ENCODE data around the gene PEAK1. TPM values are rescaled to one million over a fixed set of nuclear protein-coding genes. Genes with fewer than 3 reads are reported as not detected.
A peak's percentile ranks its signal among the peaks of the same experiment; 100 is the strongest.

The PEAK1 gene
- total RNA-seq, 1 experiment from 2014 or later = 58.7 TPM

DNA sequence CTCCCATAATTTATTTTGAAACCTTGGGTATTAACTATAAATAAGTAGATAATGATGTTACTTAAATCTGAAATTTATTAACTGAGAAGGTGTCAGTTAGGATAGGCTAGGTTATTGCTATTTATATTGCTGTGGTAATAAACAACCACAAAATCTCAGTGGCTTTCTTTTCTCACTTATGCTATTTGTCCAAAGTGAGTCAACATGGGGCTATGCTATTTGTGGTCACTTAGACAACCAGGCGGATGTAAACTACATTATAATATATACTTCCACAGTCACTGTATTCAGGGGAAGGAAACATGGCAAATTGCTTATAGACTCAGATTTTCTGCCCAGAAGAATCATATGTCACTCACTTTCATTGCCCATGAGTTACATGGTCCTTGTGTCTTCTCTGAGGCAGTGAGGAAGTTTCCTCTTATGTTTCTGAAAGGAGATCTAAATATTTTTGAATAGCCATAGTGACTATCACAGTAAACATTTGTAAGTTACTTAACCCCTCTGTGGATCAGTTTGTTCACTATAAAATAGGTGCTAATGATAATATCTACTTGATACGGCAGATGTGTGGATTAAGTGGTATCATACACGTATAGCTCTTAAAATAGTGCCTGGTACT, 20.6 kb upstream of the PEAK1 start:
- no TSS peak for BruUV-seq (replicated peaks)
- no peak for TF ChIP-seq SIN3A (IDR thresholded peaks at IDR 0.05; ENCODE audit: borderline replicate concordance, insufficient read depth, low read depth, low read length)
- TF ChIP-seq, protein P1, sequence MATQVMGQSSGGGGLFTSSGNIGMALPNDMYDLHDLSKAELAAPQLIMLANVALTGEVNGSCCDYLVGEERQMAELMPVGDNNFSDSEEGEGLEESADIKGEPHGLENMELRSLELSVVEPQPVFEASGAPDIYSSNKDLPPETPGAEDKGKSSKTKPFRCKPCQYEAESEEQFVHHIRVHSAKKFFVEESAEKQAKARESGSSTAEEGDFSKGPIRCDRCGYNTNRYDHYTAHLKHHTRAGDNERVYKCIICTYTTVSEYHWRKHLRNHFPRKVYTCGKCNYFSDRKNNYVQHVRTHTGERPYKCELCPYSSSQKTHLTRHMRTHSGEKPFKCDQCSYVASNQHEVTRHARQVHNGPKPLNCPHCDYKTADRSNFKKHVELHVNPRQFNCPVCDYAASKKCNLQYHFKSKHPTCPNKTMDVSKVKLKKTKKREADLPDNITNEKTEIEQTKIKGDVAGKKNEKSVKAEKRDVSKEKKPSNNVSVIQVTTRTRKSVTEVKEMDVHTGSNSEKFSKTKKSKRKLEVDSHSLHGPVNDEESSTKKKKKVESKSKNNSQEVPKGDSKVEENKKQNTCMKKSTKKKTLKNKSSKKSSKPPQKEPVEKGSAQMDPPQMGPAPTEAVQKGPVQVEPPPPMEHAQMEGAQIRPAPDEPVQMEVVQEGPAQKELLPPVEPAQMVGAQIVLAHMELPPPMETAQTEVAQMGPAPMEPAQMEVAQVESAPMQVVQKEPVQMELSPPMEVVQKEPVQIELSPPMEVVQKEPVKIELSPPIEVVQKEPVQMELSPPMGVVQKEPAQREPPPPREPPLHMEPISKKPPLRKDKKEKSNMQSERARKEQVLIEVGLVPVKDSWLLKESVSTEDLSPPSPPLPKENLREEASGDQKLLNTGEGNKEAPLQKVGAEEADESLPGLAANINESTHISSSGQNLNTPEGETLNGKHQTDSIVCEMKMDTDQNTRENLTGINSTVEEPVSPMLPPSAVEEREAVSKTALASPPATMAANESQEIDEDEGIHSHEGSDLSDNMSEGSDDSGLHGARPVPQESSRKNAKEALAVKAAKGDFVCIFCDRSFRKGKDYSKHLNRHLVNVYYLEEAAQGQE (IDR thresholded peaks at IDR 0.05; ENCODE audit: insufficient read depth in 1 of 2, low read depth in 2 of 2, low read length in 1 of 2) = no peak
- TF ChIP-seq POLR2AphosphoS5 (IDR thresholded peaks at IDR 0.05; ENCODE audit: low read depth, low read length) = no peak
- TF ChIP-seq, protein P2, sequence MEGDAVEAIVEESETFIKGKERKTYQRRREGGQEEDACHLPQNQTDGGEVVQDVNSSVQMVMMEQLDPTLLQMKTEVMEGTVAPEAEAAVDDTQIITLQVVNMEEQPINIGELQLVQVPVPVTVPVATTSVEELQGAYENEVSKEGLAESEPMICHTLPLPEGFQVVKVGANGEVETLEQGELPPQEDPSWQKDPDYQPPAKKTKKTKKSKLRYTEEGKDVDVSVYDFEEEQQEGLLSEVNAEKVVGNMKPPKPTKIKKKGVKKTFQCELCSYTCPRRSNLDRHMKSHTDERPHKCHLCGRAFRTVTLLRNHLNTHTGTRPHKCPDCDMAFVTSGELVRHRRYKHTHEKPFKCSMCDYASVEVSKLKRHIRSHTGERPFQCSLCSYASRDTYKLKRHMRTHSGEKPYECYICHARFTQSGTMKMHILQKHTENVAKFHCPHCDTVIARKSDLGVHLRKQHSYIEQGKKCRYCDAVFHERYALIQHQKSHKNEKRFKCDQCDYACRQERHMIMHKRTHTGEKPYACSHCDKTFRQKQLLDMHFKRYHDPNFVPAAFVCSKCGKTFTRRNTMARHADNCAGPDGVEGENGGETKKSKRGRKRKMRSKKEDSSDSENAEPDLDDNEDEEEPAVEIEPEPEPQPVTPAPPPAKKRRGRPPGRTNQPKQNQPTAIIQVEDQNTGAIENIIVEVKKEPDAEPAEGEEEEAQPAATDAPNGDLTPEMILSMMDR (IDR thresholded peaks at IDR 0.05) = no peak
- TF ChIP-seq TCF7L2 (IDR thresholded peaks at IDR 0.05; ENCODE audit: low read depth, low read length) = no peak
- DNase-seq (ENCODE audit: low read depth, low spot score) (no peak), ATAC-seq (peak; percentile 89)
- ChIA-PET POLR2A (interaction anchor here (0.6 kb wide), 1 partner anchor 11 kb away, joined by 3 read pairs; no protein-coding TSS in a partner anchor), CTCF (no interaction called here)
- Histone ChIP-seq H3K27me3 (ENCODE audit: control insufficient read depth, insufficient read depth, low read length) (no peaks in the 10 kb centered on the region), H3K36me3 (ENCODE audit: control insufficient read depth, insufficient read depth, low read length) (no peaks in the 10 kb centered on the region), H3K27ac (ENCODE audit: low read length) (no peak overlapping the region), H3K9me3 (ENCODE audit: control insufficient read depth, insufficient read depth, low read depth, low read length) (no peaks in the 10 kb centered on the region), H3K4me3 (ENCODE audit: low read depth in 2 of 2, low read length in 2 of 2) (no peak overlapping the region), H3K4me1 (ENCODE audit: control insufficient read depth, insufficient read depth, low read length) (peaks cover 19% of the 10 kb centered on the region; the same call in 1 of the 2 replicates)
- intact Hi-C loops (cut with micrococcal nuclease; ENCODE audit: unreplicated experiment) = no loop called here
- in situ Hi-C loops (cut with HindIII; ENCODE audit: low pct_unique_long_range_greater_than_20kb, low sequenced_read_pairs) = no loop called here

DNA sequence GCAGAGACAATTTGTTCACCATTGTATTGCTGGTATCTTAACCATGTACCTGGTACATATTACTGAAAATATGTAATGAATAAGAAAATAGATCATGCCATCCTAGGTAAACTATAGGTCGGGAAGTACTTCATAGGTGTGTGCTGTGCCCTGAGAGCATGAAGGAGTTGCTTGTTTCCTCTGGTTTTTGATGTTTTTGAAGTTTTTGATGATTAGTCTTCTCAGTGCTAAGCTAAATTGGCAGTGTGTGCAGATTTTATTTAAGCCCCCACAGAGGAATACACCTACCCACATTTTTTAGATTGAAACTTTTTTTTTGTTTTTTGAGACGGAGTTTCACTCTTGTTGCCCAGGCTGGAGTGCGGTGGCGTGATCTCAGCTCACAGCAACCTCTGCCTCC, 17.4 kb upstream of the PEAK1 start:
- DNase-seq (ENCODE audit: low read depth, low spot score) (no peak), ATAC-seq (no peak)
- POLR2A ChIA-PET = interaction anchor here (1.2 kb wide), 1 partner anchor 71 kb away, joined by 6 read pairs; no protein-coding TSS in a partner anchor
- no peak overlapping the region for H3K4me3 ChIP-seq (ENCODE audit: low read depth in 2 of 2, low read length in 2 of 2)
- H3K36me3 ChIP-seq (ENCODE audit: control insufficient read depth, insufficient read depth, low read length) = no peaks in the 10 kb centered on the region
- no peaks in the 10 kb centered on the region for H3K9me3 ChIP-seq (ENCODE audit: control insufficient read depth, insufficient read depth, low read depth, low read length)
- intact Hi-C loops (cut with micrococcal nuclease; ENCODE audit: unreplicated experiment) = no loop called here
- peaks cover 19% of the 10 kb centered on the region; the same call in 1 of the 2 replicates for H3K4me1 ChIP-seq (ENCODE audit: control insufficient read depth, insufficient read depth, low read length)
- BruUV-seq (replicated peaks) = no TSS peak
- in situ Hi-C loops (cut with HindIII; ENCODE audit: low pct_unique_long_range_greater_than_20kb, low sequenced_read_pairs) = no loop called here
- H3K27ac ChIP-seq (ENCODE audit: low read length) = no peak overlapping the region
- TF ChIP-seq SIN3A (IDR thresholded peaks at IDR 0.05; ENCODE audit: borderline replicate concordance, insufficient read depth, low read depth, low read length) = no peak
- H3K27me3 ChIP-seq (ENCODE audit: control insufficient read depth, insufficient read depth, low read length) = no peaks in the 10 kb centered on the region
- CTCF ChIA-PET = no interaction called here

DNA sequence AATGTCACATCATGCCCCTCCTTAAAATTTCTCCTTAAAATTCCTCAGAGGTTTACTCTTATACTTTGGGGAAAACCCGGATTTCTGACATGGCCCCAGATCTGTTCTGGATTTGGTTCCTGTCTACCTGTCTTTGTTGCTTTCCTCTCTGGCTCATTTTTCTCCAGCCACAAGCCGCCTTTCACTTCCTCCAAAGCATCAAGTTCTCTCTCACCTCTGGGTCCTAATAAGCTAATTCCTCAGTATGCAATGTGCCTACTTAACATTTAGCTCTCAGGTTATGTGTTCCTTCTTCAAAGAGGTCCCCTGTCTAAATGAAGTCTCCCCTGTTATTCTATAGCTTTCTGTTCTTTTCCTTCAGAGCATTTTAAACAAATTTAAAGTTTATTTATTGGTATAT, 16.9 kb upstream of the PEAK1 start:
- intact Hi-C loops (cut with micrococcal nuclease; ENCODE audit: unreplicated experiment) = no loop called here
- H3K4me3 ChIP-seq (ENCODE audit: low read depth in 2 of 2, low read length in 2 of 2) = no peak overlapping the region
- POLR2A ChIA-PET = interaction anchor here (1.2 kb wide), 1 partner anchor 71 kb away, joined by 6 read pairs; no protein-coding TSS in a partner anchor
- CTCF ChIA-PET = no interaction called here
- no peaks in the 10 kb centered on the region for H3K36me3 ChIP-seq (ENCODE audit: control insufficient read depth, insufficient read depth, low read length)
- in situ Hi-C loops (cut with HindIII; ENCODE audit: low pct_unique_long_range_greater_than_20kb, low sequenced_read_pairs) = no loop called here
- TF ChIP-seq POLR2AphosphoS5 (IDR thresholded peaks at IDR 0.05; ENCODE audit: low read depth, low read length) = no peak
- TF ChIP-seq, protein P2 (IDR thresholded peaks at IDR 0.05) = no peak
- TF ChIP-seq SIN3A (IDR thresholded peaks at IDR 0.05; ENCODE audit: borderline replicate concordance, insufficient read depth, low read depth, low read length) = no peak
- TF ChIP-seq, protein P1 (IDR thresholded peaks at IDR 0.05; ENCODE audit: insufficient read depth in 1 of 2, low read depth in 2 of 2, low read length in 1 of 2) = no peak
- no peak for TF ChIP-seq TCF7L2 (IDR thresholded peaks at IDR 0.05; ENCODE audit: low read depth, low read length)
- peaks cover 18% of the 10 kb centered on the region; the same call in 1 of the 2 replicates for H3K4me1 ChIP-seq (ENCODE audit: control insufficient read depth, insufficient read depth, low read length)
- DNase-seq (ENCODE audit: low read depth, low spot score) (no peak), ATAC-seq (no peak)
- H3K27me3 ChIP-seq (ENCODE audit: control insufficient read depth, insufficient read depth, low read length) = no peaks in the 10 kb centered on the region
- BruUV-seq (replicated peaks) = no TSS peak
- no peak overlapping the region for H3K27ac ChIP-seq (ENCODE audit: low read length)
- no peaks in the 10 kb centered on the region for H3K9me3 ChIP-seq (ENCODE audit: control insufficient read depth, insufficient read depth, low read depth, low read length)
